ENCODE measurements around the gene DQX1. TPM values are rescaled to one million over a fixed set of nuclear protein-coding genes. Genes with fewer than 3 reads are reported as not detected.

DQX1 gene
- total and polyA plus RNA-seq, 12 donors, result 0.17 to 0.32 (median 0.24) TPM; not detected in 8

DNA sequence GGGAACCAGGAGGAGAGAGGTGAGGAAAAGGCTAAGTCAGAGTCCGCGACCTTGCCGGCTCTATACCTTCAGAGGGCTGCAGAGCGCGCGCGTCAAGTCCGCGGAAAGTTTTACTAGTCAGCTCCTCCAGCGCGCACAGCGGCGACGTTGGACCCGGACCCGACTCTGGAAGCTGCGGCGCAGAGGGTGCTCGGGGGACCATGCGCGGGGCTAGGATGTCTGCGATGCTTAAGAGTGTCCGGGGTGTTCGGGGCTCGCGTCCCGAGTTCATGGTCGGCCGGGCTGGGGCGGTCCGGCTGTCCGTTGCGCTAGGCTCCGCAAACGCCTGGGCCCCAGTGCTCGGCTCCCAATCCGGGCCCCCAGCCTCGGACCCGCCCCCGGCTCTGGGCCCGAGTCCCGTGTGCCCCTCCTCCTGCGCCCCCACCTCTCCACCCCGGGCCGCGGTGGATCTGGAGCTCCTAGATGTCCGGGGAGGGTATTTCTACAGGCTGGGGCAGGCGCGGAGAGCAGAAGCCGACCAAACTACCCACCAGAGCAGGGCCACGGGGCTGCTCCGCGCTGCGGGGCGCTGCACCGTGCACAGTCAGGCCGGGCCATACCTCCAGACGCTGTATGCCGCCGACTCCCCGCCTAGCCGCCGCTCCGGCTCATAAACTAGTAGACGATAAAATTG lies 26.6 kb downstream of the DQX1 start, which contains the start of gene LBX2:
Gene LBX2 (minus strand): TSS at position 337 of the 673 bp plus-strand sequence. CDS start 66 bp downstream, at position 271.
- intact Hi-C loops (cut with DNase I), result no loop called here
- 5 to 14% (median 7%) methylated on average over 8 to 65 of the region's 65 CpGs for WGBS, 4 donors
- peaks cover 6 to 42% of the 10 kb centered on the region in 2 donors for H3K4me1 ChIP-seq (replicated peaks in 1 of 2)
- no peak for DNase-seq
- peaks cover 39% of the 10 kb centered on the region for H3K27me3 ChIP-seq
- H3K4me3 ChIP-seq, result peak within 1 kb of the TSS in 1 of 4 donors; percentile 39
- H3K9me3 ChIP-seq (replicated peaks in 1 of 3), result no peaks in the 10 kb centered on the region
- no peak for TF ChIP-seq POLR2A (IDR thresholded peaks at IDR 0.05)
- TF ChIP-seq, protein P1, sequence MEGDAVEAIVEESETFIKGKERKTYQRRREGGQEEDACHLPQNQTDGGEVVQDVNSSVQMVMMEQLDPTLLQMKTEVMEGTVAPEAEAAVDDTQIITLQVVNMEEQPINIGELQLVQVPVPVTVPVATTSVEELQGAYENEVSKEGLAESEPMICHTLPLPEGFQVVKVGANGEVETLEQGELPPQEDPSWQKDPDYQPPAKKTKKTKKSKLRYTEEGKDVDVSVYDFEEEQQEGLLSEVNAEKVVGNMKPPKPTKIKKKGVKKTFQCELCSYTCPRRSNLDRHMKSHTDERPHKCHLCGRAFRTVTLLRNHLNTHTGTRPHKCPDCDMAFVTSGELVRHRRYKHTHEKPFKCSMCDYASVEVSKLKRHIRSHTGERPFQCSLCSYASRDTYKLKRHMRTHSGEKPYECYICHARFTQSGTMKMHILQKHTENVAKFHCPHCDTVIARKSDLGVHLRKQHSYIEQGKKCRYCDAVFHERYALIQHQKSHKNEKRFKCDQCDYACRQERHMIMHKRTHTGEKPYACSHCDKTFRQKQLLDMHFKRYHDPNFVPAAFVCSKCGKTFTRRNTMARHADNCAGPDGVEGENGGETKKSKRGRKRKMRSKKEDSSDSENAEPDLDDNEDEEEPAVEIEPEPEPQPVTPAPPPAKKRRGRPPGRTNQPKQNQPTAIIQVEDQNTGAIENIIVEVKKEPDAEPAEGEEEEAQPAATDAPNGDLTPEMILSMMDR (IDR thresholded peaks at IDR 0.05), result no peak
- H3K27ac ChIP-seq, result no peak within 1 kb of the TSS
- no peaks in the 10 kb centered on the region for H3K36me3 ChIP-seq (replicated peaks in 1 of 2)

DNA sequence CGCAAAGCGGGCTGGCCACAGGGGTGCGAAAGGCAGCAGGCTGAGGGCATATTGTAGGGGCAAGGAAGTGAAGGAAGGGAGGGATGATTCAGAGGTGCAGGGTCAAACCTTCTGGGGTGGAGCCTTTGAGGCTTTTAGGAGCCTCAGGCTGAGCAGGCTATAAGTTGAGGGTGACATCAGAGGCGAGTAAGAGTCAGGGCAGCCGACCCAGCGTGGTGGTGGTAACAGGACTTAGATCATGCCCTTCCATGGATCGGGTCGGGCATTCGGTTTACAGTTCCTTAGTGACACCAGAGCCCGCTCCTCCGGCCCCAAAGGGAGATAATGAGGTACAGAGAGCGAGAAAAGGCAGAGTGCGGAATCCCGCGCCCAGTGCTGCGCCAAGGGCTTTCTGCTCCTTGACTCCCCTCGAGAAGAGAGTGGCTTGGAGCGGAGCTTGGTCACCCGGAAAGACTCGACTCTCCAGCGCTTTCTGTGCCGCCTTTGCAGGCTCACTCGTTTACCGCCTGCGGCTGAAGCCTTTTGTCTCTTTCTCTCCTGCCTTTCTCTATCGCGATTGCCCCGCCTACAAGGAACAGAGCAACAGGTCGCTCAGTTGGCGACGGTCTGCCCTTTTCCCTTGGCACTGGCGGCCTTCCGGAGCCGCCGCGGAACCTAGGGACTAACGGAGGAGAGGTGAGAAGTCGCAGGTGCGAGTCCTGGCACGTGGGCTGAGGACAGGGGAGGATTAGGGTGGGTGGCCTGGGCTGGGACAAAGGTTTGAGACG lies 27.3 kb downstream of the DQX1 start:
- Histone ChIP-seq H3K4me1 (replicated peaks in 1 of 2) (peaks cover 6 to 34% of the 10 kb centered on the region in 2 donors), H3K9me3 (replicated peaks in 1 of 3) (no peaks in the 10 kb centered on the region), H3K4me3 (peak overlapping the region in 1 of 4 donors; percentile 39), H3K27me3 (peaks cover 39% of the 10 kb centered on the region), H3K36me3 (replicated peaks in 1 of 2) (peaks cover 0 to 4% of the 10 kb centered on the region in 2 donors), H3K27ac (no peak overlapping the region)
- intact Hi-C loops (cut with DNase I), result no loop called here
- 2 to 4% (median 4%) methylated on average over 32 to 41 of the region's 41 CpGs for WGBS, 4 donors
- no peak for DNase-seq
- TF ChIP-seq POLR2A (IDR thresholded peaks at IDR 0.05), result no peak
- TF ChIP-seq, protein P1 (IDR thresholded peaks at IDR 0.05), result no peak

DNA sequence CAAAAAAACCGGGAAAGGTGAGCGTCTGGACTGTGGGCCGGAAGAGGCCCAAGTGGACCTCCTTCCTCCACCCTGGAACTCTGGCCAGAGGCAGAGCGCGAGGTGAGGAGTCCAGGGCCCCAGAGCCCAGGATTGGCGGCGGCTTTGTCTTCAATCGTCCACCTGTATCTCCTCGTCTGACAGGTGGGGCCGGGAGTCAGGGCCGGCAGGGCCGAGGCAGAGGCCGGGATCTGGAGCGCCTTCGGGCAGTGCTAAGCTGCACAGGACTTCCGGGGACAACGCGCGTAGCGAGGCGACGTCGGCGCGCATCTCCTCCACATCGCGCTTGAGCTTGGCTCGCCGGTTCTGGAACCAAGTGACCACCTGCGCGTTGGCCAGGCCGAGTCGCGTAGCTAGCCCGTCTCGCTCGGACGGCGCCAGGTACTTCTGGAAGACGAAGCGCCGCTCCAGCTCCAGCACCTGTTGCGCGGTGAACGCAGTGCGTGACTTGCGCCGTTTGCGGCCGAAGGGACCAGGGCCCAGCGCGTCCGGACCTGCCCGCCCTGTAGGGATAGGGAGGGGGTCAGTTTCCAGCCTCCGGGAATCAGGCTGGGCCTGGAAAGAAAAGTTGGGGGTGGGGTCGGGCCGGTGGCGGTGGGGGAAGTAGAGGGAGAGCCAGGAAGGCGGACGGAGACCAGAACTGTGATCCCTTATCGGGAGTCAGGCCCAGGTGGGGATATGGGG lies 28.1 kb downstream of the DQX1 start:
- Histone ChIP-seq H3K9me3 (replicated peaks in 1 of 3) (no peaks in the 10 kb centered on the region), H3K36me3 (replicated peaks in 1 of 2) (peaks cover 0 to 11% of the 10 kb centered on the region in 2 donors), H3K27ac (no peak overlapping the region), H3K4me1 (replicated peaks in 1 of 2) (peaks cover 6 to 30% of the 10 kb centered on the region in 2 donors), H3K4me3 (peak overlapping the region in 1 of 4 donors; percentile 39), H3K27me3 (peaks cover 39% of the 10 kb centered on the region)
- DNase-seq, result no peak
- 2 to 11% (median 3%) methylated on average over 14 to 61 of the region's 61 CpGs for WGBS, 4 donors
- no peak for TF ChIP-seq POLR2A (IDR thresholded peaks at IDR 0.05)
- TF ChIP-seq, protein P1 (IDR thresholded peaks at IDR 0.05), result no peak
- intact Hi-C loops (cut with DNase I), result no loop called here
